ENCODE measurements around the gene ATP1A2.

The ATP1A2 gene

DNA sequence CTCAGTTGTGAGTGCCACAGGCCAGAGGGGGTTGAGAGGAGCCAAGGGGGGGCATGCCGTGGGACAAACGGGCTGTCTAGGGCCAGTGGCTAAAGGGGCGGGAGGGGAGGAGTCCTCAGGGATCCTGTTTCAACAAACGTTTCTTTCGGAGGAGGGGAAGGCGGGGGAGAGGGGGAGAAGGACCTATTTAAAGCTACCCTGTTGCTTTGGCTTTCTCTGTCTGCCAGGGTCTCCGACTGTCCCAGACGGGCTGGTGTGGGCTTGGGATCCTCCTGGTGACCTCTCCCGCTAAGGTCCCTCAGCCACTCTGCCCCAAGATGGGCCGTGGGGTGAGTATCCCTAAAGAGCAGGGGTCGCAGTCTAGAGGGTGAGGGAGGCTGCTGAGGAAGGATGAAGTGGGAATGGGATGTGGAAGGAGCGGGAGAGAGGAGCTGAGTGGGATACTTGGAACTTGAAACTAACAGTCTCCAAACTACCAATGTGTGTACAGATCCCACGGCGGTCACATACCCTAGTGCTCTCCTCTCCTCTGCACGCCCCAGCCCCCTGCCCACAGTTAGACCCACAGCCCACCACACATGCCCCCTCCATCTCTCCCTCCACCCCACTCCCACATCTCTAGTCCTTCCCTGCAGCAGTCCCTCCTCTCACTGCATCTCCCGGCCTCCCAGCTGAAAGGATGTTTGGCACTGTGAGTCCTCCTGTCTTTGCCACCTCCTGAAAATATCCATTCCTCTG lies at the start of gene ATP1A2:
Gene ATP1A2 (plus strand): TSS at position 215 of the 738 bp plus-strand sequence. CDS start 103 bp downstream, at position 318.
- no peak for DNase-seq

DNA sequence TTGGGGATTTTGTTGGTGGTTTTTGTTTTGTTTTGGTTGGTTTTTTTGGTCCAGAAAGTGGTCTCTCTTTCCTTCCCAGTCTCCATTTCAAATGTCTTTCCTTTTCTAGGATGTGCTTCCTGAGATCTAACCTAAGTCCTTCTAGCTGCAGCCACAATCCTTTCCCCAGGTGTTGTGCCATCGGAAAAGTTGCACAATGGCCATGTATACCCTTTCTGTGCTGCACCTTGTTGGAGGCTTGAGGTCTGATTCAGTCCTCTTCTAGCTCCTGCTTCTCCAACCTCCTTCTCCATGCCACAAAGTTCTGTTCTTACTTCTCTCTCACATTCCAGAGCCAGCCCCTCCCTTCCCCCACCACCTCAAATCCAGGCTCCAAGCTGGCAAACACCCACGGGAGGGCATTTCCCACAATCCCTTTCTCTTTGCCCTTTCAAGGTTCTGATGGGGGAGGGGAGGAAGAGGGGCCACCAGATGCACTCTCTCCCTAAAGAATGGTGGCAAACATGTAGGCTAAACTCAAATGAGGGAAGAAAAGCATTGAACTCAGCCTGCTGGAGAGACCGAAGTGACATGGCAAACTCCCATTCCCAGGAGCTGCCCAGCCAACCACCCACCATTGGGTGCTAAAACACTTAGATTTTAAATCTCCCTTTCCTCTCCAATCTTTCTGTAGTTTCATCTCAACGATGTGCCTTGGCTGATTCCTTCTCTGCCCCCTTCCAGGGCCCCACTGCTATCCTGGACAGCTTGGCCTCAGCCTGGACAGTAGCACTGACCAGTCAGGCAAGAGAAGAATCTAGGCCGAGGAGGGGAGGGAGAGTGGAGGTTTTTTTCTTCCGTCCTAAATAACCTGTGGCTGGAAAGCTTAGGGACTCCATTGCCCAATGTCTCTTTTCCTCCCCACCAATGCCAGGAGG lies 48.5 kb upstream of the ATP1A2 start:
- no peak for DNase-seq

DNA sequence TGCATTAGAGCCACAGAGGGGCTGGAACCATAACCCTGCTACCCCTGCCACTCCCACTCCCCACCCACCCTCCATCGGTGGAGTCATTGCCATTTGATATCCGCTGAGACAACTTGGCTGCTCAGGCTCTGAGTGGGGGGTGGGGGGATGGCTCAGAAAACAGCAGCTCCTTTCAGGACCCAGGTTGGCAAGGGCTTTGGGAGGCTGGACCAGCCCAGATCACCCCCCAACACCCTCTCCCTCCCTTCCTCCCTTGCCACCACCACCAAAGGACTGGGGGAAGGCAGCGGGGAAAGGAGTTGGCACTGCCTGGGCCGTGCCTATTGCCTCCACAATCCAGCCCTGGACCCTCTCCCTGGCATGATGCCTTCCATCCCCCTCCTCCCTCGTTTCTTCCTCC lies 47.3 kb upstream of the ATP1A2 start:
- DNase-seq, result no peak

DNA sequence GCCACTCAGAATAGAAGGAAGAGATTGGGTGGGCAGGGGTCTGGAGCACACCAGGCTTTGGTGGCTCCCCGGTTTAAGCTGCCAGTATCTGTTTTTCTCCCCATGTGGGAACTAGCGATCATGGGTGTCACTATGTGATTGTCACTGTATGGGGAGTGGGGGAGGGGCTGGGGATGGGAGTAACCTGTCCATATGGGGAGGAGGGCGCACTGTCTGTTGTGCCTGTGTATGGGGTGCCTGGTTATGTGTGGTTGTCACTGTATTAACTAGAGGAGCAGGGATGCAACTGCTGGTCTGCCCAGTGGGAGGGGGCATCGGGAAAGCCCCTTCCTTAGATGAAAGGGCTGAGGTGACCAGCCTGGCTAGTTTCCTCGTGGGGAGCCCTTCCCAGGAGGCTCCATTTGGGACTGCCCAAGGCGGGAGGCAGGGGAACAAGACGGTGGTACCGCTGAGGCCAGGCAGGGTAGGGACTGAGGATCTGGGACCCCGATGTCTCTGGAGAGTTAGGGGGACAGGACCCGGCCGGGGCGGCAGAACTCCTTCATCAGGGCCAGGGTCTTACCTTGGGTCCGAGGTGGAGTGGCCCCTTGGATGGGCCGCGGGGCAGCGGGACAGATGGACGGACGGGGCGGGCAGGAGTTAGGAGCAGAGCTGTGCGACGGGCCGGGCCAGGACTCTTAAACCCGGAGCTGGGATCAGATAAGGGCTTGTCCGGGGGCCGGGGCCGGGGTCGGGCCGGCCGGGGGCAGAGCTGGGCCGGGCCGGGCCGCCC lies 45.9 kb upstream of the ATP1A2 start, which contains the start of gene KCNJ10:
Gene KCNJ10 (minus strand): TSS at position 701 of the 772 bp plus-strand sequence. CDS start 27,628 bp downstream, outside the sequence.
- no peak for DNase-seq

DNA sequence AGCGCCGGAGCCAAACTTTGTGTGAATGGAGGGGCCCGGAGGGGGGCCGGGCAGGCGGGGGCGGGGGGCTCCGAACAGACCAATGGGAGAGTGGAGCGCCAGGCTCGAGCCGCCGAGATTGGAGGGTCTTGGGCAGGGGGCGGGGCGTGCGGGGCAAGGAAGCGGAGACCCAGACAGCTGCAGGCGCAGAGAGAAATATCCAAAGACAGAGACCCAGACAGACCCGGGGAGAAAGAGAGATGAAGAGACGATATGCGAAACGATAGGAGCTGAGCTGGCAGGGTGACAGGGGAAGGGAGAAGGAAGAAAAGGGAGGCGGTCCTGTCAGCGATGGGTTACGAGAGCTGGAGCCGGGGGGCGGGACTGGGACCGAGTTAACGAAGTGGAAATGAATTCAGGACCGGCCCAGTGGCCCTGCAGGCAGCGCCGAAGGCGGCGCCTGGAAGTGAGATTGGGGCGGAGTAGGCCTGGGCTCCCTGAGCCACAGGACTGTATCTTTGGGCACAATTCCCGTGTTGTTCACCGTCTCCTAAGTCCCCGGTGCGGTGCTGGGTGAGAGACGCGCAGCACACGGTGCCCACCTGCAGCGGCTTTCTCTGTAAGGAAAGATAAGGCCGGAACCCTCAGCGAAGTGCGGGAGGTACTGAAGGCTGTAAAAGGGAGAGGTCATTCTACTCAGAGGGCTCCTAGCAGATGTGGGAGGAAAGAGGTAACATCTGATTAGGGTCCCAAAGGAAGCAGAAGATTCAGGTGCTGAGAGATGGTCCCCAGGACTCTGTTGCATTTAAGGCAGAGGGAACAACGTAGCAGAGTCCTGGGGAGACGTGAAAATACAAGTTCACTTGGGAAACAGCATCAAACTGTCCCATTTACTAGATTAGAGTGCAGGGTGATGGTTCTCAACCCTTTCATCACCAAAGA lies 45.1 kb upstream of the ATP1A2 start:
- DNase-seq, result peak; percentile 80

DNA sequence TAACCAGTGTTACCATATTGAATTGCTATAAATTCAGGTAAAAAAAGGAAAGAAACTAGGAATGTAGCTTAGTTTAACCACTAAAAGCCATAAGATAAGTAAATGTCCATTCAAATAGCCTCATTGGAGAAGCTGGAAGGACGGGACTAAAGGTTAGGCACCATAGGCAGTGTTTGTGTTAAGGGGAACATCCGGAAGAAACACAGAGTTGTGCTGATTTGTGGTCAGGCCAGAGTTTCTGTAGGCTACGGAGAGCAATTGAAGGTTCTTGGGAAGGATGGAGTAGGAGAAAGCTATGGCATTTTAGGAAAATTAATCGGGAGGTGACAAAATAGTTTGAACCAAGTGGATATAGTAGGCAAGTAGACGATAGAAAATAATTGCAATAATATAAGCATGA lies 44.3 kb upstream of the ATP1A2 start:
- DNase-seq, result no peak

DNA sequence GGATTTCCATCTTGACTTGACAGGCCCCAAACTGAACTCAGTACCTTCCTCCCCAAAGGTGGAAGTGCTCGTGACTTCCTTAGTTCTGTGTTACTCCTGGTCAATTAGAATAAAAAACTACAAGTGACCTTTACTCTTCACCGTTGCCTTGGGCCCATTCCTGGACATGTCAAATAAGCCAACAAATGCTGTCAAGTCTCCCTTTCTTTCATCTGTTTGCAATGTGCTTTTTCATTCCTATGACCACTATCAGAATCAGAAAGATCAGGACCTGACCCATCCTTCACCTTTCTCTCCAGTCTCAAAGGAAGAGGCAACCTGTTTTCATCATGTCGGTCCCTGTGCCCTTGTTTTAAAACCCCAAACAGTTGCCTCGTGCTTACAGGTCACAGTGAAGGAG lies 40.7 kb upstream of the ATP1A2 start:
- DNase-seq, result no peak

DNA sequence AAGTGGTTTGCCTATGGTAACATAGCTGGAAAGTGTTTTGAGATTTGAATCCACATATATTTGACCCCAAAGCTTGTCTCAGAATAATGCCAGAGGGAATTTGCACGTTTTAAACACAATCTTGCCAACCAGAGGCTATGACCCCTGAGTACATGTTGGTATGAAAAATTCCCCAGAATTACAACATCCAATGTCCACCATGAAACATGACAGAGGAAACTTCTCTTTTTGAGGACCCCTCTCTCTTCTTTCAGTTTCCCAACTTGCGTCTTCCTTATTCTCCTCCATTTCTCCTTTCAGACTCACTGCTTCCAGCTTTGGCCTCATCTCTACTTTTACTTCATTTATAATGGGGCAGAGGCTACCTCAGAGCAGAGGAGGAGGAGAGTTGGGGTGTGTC lies 39.7 kb upstream of the ATP1A2 start:
- DNase-seq, result no peak

DNA sequence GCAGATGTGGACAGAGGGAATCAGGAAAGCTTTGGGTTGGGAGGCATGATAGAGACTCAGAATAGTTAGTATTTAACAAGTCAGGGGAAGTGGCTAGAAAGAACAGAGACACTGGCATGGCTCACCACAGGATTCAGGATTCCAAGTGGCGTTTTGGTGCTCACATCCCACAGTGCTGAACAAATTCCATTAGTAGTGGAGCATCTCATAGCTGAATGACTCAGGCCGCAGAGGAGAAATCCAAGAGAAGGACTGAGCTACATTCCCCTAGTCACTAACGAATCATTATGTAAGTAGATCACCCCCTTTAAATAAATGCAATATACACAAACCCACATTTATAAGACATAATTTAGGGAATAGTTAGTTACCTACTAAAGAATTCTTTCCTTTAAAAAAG lies 39.3 kb upstream of the ATP1A2 start:
- DNase-seq, result no peak

DNA sequence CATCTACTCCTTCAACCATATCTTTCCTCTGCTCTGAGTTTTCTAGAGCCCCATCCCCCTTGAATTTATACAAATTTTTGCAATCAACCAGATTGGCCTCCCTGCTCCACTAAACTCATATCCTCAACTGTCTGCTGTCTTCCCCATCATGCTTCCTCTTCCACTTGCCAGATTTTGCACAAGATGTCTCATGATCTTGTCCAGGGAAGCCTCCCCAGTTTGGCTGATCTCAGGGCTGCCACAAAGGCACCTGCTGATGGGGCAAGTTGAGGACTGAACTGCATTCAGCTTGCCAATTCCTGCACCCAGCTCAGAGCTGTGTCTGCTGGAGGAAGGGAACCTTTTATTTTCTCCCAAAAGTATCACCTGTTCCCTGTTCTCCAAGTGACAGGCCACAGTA lies 38.1 kb upstream of the ATP1A2 start:
- no peak for DNase-seq

DNA sequence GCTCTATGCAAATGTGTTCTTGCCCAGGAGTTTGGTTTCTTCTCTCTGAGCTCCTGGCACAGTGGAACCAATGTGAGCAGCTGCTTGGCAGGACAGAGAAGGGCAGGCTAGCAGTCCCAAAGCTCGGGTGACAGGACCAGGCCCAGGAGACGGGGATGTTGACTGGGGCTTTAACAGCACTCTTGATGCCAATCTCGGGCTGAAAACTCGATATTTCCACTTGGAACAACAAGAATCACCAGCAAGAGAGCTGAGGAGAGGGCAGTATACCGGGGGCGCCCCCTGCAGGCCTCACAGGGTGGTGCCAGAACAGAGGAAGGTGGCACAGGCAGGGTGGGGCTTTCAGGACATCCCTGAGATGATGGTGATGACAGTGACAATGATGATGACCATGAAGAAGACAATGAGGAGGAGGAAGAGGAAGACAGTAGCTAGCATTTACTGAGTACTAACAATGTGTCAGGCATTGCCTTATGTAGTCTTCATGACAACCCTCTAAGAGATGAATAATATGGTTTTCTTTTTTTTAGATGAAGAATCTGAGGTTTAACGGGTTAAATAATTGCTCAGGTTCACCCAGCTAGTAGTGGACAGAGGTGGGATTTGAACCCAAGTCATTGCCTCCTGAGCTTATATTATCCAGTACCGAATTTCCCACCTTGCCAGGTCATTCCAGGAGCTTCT lies 36.9 kb upstream of the ATP1A2 start:
- DNase-seq, result peak; percentile 52

DNA sequence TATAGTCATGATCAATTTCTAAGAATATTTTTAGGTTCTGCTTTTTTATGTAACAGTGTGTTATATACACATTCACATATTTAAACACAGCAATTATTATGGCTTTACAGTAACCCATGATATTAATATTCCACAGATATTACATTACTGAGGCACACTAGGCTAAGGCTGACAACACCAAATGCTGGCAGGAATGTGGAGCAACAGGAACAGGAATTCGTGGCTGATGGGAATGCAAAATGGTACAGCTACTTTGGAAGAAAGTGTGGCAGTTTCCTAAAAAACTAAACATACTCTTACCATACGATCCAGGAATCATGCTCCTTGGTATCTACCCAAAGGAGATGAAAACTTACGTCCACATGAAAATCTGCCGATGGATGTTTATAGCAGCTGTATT lies 36.1 kb upstream of the ATP1A2 start:
- no peak for DNase-seq

DNA sequence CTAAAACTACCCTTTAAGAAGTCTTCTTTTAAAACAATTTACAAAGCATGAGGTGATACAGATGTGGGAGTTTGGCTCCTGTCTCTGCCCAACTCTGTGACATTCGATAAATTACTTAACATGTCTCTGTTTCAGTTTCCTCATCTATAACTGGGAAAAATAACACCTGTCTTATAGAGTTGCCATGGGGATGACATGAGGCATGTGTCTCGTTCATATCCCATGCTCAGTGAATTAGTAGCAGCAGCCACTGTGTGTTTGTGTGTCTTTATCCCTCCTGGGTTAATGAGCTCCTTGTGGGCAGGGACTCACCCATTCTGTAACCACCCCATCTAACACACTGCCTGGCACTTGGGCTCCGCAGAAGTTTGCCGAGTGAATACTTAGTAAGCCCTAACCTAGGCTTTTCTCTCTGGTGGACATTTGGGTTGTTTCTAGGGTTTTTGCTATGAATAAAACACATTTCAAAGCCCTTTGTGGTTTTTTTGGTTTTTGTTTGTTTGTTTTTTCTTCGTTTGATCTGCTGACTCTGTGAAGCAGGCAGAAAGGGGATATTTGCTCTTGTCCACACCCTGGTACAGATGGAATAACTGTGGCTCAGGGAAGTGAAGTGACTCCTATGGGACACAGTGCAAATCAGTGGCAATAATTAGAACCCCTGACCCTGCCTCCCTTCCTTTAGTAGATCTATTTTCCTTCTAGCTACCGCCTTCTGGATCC lies 35.0 kb upstream of the ATP1A2 start:
- DNase-seq, result no peak

DNA sequence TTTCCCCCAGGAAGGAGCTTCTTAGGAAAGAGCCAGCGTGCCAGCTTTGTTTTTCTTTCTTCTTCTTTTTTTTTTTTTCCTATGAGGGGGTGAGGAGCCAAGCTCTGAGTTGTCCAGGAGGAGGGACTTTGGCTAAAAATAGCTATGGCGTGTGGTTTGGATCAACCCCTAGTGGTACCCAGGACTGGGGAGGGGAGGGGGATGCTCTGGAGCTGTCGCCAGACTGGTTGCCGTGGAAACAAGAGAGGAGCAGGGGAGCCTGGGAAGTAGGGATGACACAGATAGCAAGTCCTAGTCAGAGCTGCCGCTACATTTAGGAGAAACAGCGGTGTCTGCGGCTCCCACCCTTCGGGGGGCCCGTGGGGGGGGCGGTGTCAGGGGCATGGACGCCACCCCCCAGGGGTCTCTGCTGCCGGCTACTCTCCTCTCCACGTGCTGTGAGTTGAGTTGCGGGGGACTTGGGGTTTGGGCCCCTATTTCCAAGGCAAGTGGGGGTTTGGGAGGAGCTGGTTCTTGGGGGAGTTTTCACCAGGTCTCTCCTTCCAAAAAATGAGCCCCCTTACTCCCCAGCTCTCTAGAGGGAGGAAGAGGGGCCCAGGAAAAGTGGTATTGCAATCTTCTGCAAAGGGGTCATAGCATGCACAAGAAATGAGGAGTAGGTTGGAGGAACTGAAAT lies 34.2 kb upstream of the ATP1A2 start, which contains the start of gene KCNJ9:
Gene KCNJ9 (plus strand): TSS at position 278 of the 676 bp plus-strand sequence. CDS start 2,493 bp downstream, outside the sequence.
- DNase-seq, result no peak

DNA sequence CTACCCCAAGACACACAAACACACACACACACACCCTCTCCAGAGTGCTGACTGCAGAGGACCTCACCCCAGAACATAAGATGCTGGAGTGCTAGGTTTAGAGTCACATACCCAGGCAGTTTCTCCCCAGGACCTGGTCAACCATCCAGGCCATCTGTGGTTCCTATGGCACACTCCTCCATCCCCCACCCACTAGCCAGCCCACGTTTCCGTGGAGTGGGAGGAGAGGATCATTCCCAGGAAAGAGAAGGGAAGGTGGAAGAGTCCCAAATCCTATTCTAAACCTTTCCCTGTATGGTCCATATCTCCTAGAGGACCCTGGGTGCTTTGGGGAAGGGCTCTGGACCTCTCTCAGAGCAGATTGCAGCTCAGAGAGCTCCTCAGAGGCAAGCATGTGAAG lies 33.1 kb upstream of the ATP1A2 start:
- DNase-seq, result no peak

DNA sequence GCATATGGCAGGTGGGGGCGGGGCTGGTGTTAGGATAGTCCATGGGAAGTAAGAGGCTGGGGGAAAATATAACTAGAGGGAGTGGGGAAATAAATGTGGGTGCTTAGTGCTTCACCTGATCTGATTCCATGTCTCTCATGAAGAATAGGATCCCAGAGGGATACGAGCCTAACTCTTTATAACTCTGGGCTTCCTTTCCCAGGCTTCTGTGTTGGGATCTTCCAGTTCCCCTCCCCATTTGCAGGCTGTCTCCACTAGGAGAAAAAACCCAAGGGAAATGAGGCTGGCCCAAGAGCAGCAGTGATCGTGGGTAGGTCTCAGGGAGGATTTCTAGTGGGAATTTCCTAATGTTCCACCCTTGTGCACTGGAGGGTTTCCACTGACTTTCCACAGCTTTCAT lies 32.6 kb upstream of the ATP1A2 start:
- DNase-seq, result no peak

DNA sequence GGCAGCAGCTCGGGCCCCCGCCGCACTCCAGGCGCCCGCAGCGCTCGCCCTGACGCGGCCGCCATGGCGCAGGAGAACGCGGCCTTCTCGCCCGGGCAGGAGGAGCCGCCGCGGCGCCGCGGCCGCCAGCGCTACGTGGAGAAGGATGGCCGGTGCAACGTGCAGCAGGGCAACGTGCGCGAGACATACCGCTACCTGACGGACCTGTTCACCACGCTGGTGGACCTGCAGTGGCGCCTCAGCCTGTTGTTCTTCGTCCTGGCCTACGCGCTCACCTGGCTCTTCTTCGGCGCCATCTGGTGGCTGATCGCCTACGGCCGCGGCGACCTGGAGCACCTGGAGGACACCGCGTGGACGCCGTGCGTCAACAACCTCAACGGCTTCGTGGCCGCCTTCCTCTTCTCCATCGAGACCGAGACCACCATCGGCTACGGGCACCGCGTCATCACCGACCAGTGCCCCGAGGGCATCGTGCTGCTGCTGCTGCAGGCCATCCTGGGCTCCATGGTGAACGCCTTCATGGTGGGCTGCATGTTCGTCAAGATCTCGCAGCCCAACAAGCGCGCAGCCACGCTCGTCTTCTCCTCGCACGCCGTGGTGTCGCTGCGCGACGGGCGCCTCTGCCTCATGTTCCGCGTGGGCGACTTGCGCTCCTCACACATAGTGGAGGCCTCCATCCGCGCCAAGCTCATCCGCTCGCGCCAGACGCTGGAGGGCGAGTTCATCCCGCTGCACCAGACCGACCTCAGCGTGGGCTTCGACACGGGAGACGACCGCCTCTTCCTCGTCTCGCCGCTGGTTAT lies 31.4 kb upstream of the ATP1A2 start:
- peak; percentile 69 for DNase-seq

DNA sequence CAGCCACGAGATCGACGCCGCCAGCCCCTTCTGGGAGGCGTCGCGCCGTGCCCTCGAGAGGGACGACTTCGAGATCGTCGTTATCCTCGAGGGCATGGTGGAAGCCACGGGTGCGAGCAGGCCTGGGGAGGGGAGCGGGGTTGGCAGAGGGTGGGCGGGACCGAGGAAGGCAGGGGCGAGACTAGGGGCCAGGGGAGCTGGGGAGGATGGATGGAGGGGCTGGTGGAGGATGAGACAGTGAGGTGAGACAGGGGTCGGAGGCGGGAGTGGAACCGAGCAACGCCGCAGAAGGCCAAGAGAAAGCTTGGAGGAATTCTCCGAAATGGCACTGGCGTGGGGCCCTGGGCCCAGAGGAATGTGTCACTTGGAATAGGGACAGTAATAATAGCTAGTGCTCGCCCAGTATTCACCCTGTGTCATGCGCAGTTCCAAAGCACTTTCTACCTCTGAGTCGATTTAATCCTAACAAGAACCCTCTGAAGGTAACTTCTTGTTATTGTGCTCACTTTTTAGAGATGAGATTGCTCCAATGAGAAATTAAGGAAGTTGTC lies 30.7 kb upstream of the ATP1A2 start:
- no peak for DNase-seq

Data from CD4-positive, alpha-beta T cell treated with Interferon gamma for 1 hour (primary cell).